Measurements from ENCODE around the gene ABCF2.
A peak's percentile ranks its signal among the peaks of the same experiment; 100 is the strongest.

ABCF2 gene

GRCh38 chr7:151240942-151241754 is 14.1 kb upstream of the ABCF2 start:
- no peak for DNase-seq

GRCh38 chr7:151240536-151240935 is 13.5 kb upstream of the ABCF2 start:
- DNase-seq: no peak

DNA sequence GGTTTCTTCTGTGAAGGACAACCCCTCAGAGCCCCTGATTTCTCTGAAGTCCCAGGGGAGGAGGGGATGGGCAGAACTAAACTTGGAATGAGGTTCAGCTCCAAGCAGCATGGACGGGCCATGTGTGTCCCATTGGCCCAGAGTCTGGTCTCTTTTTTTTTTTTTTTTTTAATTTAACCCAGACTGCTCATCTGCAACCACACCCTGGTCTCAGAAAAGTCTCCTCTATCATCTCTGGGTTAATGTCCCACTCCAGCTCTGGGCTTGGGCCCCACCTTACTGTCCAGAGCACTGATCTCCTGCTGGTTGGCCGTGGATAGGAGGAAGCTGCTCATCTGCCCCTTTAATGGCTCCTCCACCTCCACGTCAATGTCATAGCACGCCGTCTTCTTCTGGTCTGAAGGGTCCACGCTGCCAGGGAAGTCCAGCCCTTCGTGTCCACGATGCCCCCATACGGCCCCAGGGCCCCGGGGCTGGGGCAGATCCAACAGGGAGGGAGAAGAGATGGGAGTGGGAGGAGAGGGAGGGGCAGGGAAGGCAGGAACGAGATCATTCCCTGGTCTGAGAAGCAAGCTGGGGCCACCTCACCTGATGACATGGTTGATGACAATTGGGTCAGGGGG is 12.9 kb upstream of the ABCF2 start:
- DNase-seq: no peak

GRCh38 chr7:151238924-151239836 is 12.2 kb upstream of the ABCF2 start:
- DNase-seq: no peak

GRCh38 chr7:151238190-151238810 is 11.3 kb upstream of the ABCF2 start:
- DNase-seq: no peak

- no peak for DNase-seq
Measured at GRCh38 chr7:151237244-151238189, 10.5 kb upstream of the ABCF2 start.

DNA sequence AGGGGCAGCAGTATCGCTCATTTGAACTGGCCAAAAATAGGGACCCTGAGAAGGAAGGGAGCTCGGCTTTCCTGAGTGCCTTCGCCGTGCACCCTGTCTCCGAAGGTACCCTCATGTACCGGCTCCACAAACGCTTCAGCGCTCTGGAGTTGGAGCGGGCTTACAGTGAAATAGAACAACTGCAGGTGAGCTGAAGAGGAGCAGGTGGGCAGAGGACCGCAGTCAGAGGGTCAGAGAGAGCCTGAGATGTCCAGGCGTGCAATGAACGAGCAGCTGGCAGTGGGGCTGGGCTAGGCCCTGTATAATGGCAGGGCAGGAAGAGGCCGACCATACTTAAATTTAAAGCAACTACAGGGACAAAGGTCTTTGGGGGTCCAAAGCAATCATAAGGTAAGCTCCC is 9.4 kb upstream of the ABCF2 start:
- DNase-seq: no peak

DNA sequence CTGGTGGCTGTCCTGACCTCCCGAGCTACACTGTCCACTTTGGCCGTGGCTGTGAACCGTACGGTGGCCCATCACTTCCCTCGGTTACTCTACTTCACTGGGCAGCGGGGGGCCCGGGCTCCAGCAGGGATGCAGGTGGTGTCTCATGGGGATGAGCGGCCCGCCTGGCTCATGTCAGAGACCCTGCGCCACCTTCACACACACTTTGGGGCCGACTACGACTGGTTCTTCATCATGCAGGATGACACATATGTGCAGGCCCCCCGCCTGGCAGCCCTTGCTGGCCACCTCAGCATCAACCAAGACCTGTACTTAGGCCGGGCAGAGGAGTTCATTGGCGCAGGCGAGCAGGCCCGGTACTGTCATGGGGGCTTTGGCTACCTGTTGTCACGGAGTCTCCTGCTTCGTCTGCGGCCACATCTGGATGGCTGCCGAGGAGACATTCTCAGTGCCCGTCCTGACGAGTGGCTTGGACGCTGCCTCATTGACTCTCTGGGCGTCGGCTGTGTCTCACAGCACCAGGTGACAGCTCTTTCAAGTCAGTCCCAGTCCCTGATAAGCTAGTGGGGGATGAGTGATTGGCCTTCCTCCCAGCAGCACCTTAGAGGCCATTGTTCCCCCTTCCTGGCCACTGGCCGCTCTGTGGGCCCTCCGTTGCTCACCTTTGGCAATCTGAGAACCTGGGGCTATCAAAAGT is 8.2 kb upstream of the ABCF2 start:
- no peak for DNase-seq

- no peak for DNase-seq
Measured at GRCh38 chr7:151233804-151234203, 6.8 kb upstream of the ABCF2 start.

GRCh38 chr7:151232917-151233701 is 6.1 kb upstream of the ABCF2 start:
- DNase-seq: peak in 1 of 2 experiments; percentile 31

DNA sequence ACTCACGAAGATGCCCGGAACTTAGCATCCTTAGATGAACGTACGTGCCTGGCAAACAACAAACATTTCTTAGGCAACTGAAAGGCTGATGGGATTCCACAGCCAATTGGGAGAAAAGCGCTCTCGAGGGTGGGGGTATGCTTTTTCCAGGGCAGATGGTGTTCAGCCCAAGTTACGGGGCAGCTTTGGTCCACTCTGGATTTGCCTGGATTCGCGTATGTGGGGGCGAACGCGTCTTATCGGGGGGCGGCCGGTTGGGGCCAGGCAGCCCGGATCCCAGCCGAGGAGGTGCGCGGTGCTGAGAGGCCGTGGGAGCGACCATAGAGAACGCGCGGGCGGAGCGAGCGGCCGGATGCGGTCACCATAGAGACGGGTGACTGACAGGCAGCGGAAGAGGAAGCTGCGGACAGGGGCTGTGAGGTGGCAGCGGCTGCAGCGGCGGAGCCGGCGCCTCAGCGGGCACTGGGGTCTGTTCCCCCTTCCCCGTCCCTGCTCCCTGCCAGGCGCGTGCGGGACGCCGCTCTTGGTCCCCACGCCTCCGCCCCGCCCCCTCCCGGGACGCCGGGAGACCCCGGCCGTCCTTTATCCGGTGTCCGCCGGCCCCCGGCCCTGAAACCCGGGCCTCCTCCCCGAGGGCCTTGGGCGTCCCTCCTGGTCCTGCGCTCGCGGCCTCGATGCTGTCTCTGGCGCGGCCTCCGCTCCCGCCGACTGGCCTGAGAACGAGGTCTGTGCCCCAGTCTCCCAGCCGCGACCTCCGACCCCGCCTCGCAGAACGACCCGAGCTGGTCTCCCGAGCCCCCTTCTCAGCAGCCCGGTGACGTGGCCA is 5.3 kb upstream of the ABCF2 start, which contains the start of gene CHPF2:
Gene CHPF2 (plus strand): TSS at position 393 of the 826 bp plus-strand sequence. CDS start 1,529 bp downstream, outside the sequence.
- peak; percentile 39 to 85 for DNase-seq

GRCh38 chr7:151231080-151231479 is 4.1 kb upstream of the ABCF2 start:
- DNase-seq: no peak

DNA sequence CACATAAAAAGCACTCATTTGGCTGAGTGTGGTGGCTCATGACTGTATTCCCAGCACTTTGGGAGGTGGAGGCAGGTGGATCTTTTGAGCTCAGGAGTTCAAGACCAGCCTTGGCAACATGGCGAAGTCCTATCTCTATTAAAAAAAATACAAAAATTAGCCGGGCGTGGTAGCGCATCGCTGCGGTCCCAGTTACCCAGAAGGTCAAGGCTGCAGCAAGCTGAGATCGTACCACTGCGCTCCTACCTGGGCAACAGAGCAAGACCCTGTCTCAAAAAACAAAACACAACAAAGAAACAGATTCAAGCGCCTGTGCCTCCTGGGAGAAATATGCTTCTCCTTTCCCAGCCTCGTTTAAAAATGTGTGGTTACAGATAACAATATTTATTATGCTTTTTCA is 2.2 kb upstream of the ABCF2 start:
- no peak for DNase-seq

DNA sequence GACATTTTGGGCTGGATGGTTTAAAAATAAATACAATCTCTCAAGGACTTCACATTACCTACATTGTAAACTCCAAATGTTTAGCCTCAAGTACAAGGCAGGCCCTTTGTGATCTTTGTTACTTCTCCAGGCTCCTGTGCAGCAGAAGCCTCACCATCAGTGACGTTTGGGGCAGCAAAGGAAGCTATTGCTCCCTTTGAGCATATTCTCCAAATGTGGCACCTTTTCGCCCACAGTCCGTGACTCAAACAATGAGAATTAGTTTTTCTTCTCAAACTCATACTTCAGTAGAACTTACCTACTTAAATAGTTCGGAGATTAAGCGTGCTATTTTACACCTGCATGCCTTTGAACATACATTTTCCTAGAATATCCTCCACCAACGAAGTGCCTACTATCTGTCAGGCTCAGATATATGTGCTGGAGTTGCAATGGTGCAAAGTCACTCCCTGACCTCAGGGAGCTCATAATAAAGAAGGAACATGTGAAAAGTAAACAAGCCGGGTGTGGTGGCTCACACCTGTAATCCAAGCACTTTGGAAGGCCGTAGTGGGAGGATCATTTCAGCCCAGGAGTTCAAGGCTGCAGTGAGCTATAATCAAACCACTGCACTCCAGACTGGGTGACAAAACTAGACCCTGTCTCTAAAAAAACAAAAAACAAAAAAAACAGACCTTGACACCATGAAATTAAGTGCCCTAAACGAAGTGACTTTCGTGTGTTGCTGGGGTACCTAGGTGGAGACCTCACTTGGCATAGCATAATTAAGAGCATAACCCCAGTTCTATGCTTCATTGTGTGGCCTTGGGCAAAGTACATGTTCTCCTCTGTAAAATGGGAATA is 1.2 kb upstream of the ABCF2 start:
- no peak for DNase-seq

GRCh38 chr7:151226560-151226874 is 488 bp downstream of the ABCF2 start:
- no peak for DNase-seq

DNA sequence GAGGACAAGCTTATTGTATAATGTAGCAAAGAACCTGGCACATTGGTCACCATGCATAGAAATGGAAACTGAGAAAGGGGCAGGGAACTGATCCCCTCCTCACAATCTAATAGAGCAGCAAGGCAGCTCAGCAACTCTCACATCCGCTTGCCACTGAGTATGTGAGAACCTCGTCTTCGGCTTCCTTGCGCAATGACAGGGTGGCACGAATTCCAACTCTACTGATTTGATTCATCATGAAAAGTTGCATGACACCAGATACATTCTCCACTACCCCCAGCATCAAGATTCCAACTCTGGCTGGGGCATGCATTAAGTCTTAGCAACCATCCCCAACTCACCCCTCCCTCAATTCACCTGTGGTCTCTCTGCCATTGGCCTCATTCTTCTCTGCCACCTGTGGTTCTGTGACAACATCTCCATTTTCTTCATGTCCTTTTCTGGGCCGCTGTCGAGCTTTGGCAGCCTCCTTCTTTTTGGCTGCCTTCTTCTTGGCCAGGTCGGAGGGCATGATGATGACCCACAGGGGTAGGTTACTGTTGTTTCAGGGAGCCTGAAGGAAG is 976 bp downstream of the ABCF2 start:
- DNase-seq: no peak

GRCh38 chr7:151223728-151224127 is 3.3 kb downstream of the ABCF2 start:
- no peak for DNase-seq

DNA sequence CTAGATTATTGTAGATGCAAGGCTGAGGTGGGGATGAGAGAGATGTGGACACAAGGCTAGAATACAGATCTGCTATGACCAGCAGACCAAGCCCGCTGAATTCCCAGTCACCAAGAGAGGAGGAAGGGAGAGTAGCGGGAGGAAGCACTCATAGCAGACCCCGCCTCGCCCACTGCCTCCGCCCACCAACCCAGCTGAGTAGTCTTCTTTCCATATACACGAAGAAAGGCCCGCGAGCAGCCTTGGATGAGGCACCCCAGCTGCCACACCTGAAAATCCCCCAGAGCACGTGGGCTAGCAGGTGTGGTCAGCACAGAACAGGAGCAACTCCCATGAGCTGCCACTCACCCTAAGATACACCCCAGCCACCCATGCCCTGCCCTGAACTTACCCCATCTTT is 8.8 kb downstream of the ABCF2 start:
- no peak for DNase-seq

Measured in SHP77 (cell line).